MCF 10A (cell line): ENCODE results near the gene SOWAHC. TPM values are rescaled to one million over a fixed set of nuclear protein-coding genes. Genes with fewer than 3 reads are reported as not detected.

ENCODE experiments used
- BruUV-seq: library from RNA; stranded (reverse); fragments of 400-500 nt; replicated peaks from 2 replicates; lab custom pipeline; 2021; lab: Mats Ljungman, UMichigan
- CTCF ChIA-PET: fragments of 300-600 bp; sonication (Branson Sonifier 250); formaldehyde crosslinking; extraction: SDS; loops from one replicate; lab custom pipeline; 2021; ENCODE audit warnings: antibody characterized with exemption, inconsistent platforms; lab: Yijun Ruan, JAX
- POLR2A ChIA-PET: fragments of 300-600, 350-650 bp; sonication (Branson Sonifier 250); formaldehyde crosslinking; extraction: SDS; loops from one replicate; lab custom pipeline; 2020; ENCODE audit warnings: antibody characterized with exemption, inconsistent platforms; lab: Yijun Ruan, JAX
- DNase-seq: peaks from one replicate; pipeline ENCODE4 v3.0.0-alpha.2; 2018; ENCODE audit not compliant: unreplicated experiment
- H3K27ac Mint-ChIP-seq: one replicate; pipeline ENCODE4 v1.8.0; 2022; ENCODE audit warnings: mild to moderate bottlenecking, low read depth, mixed read lengths; ENCODE audit not compliant: unreplicated experiment
- H3K27me3 Mint-ChIP-seq: one replicate; pipeline ENCODE4 v1.8.0; 2022; ENCODE audit warnings: mixed read lengths; ENCODE audit not compliant: insufficient read depth, unreplicated experiment
- H3K36me3 Mint-ChIP-seq: one replicate; pipeline ENCODE4 v1.8.0; 2022; ENCODE audit warnings: mild to moderate bottlenecking, moderate library complexity, mixed read lengths; ENCODE audit not compliant: insufficient read depth, unreplicated experiment
- H3K4me1 Mint-ChIP-seq: one replicate; pipeline ENCODE4 v1.8.0; 2022; ENCODE audit warnings: mixed read lengths; ENCODE audit not compliant: insufficient read depth, unreplicated experiment
- H3K4me3 Mint-ChIP-seq: one replicate; pipeline ENCODE4 v1.8.0; 2022; ENCODE audit warnings: mild to moderate bottlenecking, moderate library complexity, mixed read lengths; ENCODE audit not compliant: unreplicated experiment
- H3K9me3 Mint-ChIP-seq: one replicate; pipeline ENCODE4 v1.8.0; 2022; ENCODE audit warnings: mixed read lengths; ENCODE audit not compliant: unreplicated experiment
- CTCF ChIP-seq: fragments of 200-600 bp; IDR thresholded peaks from one replicate; pipeline ENCODE4 v1.8.0; 2022; ENCODE audit warnings: antibody characterized with exemption, mild to moderate bottlenecking; ENCODE audit not compliant: unreplicated experiment
- intact Hi-C: fragments of 100-400 bp; cut with micrococcal nuclease; formaldehyde crosslinking; loops from 2 replicates; pipeline ENCODE4 v1.14.1; 2022
- total RNA-seq: library from RNA; stranded (reverse); gene quantifications from 2 replicates; pipeline ENCODE4 v1.2.3, GENCODE V29; 2022

The SOWAHC gene
- total RNA-seq, 1 experiment from 2014 or later, result 35.3 TPM

GRCh38 chr2:109630441-109631430 lies 16.6 kb downstream of the SOWAHC start:
- BruUV-seq, result no TSS peak
- Mint-ChIP-seq H3K4me3 (no peak overlapping the region), H3K27ac (no peak overlapping the region), H3K27me3 (no peaks in the 10 kb centered on the region), H3K36me3 (no peaks in the 10 kb centered on the region), H3K9me3 (no peaks in the 10 kb centered on the region), H3K4me1 (no peaks in the 10 kb centered on the region)
- TF ChIP-seq CTCF, result no peak
- CTCF ChIA-PET, result interaction anchor here (0.7 kb wide), 1 partner anchor 86 kb away, joined by 5 read pairs; no protein-coding TSS in a partner anchor
- POLR2A ChIA-PET, result interaction anchor here (2.9 kb wide), 1 partner anchor 15 kb away, joined by 24 read pairs; the partner anchor contains the start of genes SEPTIN10 and SOWAHC
- intact Hi-C loops, result no loop called here
- no peak for DNase-seq

GRCh38 chr2:109631741-109632140 lies 17.6 kb downstream of the SOWAHC start:
- Mint-ChIP-seq H3K27me3 (no peaks in the 10 kb centered on the region), H3K4me1 (peaks cover 6% of the 10 kb centered on the region), H3K4me3 (no peak overlapping the region), H3K36me3 (no peaks in the 10 kb centered on the region), H3K27ac (no peak overlapping the region), H3K9me3 (no peaks in the 10 kb centered on the region)
- POLR2A ChIA-PET, result no interaction called here
- BruUV-seq, result no TSS peak
- CTCF ChIA-PET, result no interaction called here
- intact Hi-C loops, result no loop called here
- DNase-seq, result no peak
- TF ChIP-seq CTCF, result no peak

- ChIA-PET POLR2A (no interaction called here), CTCF (no interaction called here)
- intact Hi-C loops, result no loop called here
- no TSS peak for BruUV-seq
- no peak for DNase-seq
- H3K27ac Mint-ChIP-seq, result no peak overlapping the region
- H3K27me3 Mint-ChIP-seq, result no peaks in the 10 kb centered on the region
- H3K36me3 Mint-ChIP-seq, result no peaks in the 10 kb centered on the region
- H3K4me1 Mint-ChIP-seq, result peaks cover 6% of the 10 kb centered on the region
- no peak for TF ChIP-seq CTCF
- H3K9me3 Mint-ChIP-seq, result no peaks in the 10 kb centered on the region
- no peak overlapping the region for H3K4me3 Mint-ChIP-seq
These were observed 18.1 kb downstream of the SOWAHC start for GRCh38 chr2:109632158-109632789.
